ENCODE results near the gene LARP4.
"Not testable (repeated sequence)": the region's sequence is repeated elsewhere in the genome, so short reads cannot be mapped to it uniquely, and the experiment has no call there.

GRCh38 chr12:50370672-50371071 lies 30.0 kb upstream of the LARP4 start:
- TF ChIP-seq CTCF, POLR2A (IDR thresholded peaks at IDR 0.05): not testable (repeated sequence)

Measured in Peyer's patch (tissue), 4 donors.